IPS-18c (cell line): ENCODE results near the gene ATP2C2.
"Not testable (repeated sequence)": the region's sequence is repeated elsewhere in the genome, so short reads cannot be mapped to it uniquely, and the experiment has no call there.

Source experiments
- H3K4me3 ChIP-seq: 2 replicates; pipeline ENCODE4 v1.7.0; 2013; ENCODE audit warnings: low read depth, mild to moderate bottlenecking, low read length, moderate library complexity; ENCODE audit not compliant: insufficient read depth
- H3K9me3 ChIP-seq: one replicate; pipeline ENCODE4 v1.6.1; 2013; ENCODE audit warnings: mild to moderate bottlenecking, low read length, moderate library complexity; ENCODE audit not compliant: control insufficient read depth, insufficient read depth

ATP2C2 gene

DNA sequence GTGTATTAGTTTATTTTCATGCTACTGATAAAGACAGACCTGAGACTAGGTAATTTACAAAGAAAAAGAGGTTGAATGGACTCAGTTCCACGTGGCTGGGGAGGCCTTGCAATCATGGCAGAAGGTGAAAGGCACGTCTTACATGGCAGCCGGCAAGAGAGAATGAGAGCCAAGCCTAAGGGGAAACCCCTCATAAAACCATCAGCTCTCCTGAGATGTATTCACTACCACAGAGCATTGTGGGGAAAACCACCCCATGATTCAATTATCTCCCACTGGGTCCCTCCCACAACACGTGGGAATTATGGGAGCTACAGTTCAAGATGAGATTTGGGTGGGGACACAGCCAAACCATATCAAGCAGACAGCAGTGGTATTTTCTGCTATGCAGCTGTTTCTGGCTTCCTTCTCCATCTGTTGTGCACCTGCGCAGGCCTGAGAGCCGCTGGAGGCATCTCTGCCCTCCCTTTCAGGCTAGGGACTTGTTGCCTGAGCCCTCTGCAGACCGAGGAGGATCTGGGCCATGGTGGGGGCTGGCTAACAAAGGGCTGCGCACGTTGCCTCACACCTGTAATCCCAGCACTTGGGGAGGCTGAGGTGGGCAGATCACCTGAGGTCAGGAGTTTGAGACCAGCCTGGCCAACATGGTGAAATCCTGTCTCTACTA, 82.8 kb downstream of the ATP2C2 start:
- not testable (repeated sequence) for H3K9me3 ChIP-seq, H3K4me3 ChIP-seq

- no peaks in the 10 kb centered on the region for H3K9me3 ChIP-seq
- H3K4me3 ChIP-seq = no peak overlapping the region
These were observed 83.4 kb downstream of the ATP2C2 start for GRCh38 chr16:84451781-84452180.

GRCh38 chr16:84453061-84453752, 84.9 kb downstream of the ATP2C2 start:
- Histone ChIP-seq H3K9me3 (no peaks in the 10 kb centered on the region), H3K4me3 (no peak overlapping the region)

GRCh38 chr16:84454611-84455010, 86.3 kb downstream of the ATP2C2 start:
- Histone ChIP-seq H3K4me3 (no peak overlapping the region), H3K9me3 (no peaks in the 10 kb centered on the region)

- no peak overlapping the region for H3K4me3 ChIP-seq
- no peaks in the 10 kb centered on the region for H3K9me3 ChIP-seq
These were observed 86.7 kb downstream of the ATP2C2 start for GRCh38 chr16:84455031-84455430.

- H3K4me3 ChIP-seq = no peak overlapping the region
- H3K9me3 ChIP-seq = no peaks in the 10 kb centered on the region
These were observed 90.5 kb downstream of the ATP2C2 start for GRCh38 chr16:84458606-84459532.

DNA sequence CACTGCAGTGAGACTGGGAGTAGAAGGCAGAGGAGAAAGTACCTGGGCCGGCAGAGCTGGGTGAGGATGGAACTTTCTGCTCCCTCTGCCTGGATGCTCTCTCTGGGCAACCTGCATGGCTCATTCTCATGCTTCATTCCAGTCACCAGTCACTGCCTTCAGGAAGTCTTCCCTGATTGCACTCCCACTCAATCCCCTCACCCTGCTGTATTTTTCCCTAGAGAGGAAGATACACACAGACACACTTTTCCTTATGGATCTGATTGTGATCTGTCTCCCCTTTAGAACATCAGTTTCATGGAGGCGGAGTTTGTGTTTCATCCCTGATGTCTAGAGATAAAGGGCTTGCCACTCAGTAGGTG, 91.2 kb downstream of the ATP2C2 start:
- Histone ChIP-seq H3K9me3 (no peaks in the 10 kb centered on the region), H3K4me3 (no peak overlapping the region)

DNA sequence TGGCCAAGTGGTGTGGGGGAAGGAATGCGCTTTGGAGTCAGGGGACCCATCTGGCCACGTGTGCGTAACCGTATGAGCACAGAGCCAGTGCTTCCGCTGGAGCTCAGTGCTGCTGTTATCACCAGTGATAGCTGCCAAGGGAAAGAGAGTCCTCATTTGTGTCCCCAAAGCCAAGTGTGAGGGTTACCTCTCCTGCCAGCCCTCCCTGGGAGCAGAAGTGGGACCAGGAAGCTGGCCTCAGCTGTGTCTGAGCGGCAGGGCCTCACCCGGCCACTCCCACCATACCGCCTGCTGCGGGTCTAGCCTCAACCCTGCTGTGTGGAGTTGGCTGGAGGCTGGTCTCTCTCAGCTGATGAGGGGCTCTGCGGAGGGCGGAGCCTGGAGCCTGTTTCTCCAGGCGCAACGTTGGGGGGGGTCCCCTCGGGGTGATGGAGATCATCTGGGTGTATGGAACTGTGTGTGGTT, 91.6 kb downstream of the ATP2C2 start:
- Histone ChIP-seq H3K9me3 (no peaks in the 10 kb centered on the region), H3K4me3 (no peak overlapping the region)

DNA sequence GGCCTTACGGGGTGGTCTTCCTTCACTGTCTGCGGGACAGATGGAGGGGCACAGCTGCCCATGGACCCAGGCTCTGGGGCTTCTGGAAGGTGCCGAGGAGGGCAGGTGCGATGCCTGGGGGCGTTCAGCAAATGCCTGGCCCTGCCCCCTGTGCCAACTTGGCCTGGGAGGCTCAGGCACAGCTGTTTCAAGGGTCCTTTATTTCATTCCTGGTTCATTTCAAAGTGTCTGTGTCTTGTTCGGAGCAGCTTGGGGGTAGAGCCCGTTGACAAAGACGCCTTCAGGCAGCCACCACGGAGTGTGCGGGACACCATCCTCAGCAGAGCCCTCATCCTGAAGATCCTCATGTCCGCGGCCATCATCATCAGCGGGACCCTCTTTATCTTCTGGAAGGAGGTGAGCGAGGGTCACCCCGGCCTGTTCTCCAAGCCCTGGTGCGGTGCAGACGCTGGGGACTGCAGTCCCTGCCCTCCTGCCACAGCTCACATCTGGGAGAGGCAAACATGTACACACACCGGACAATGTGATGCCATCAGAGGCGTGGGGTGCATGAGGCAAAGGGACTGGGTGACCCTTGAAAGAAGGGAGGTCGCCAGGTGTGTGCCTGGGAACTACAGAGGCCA, 92.2 kb downstream of the ATP2C2 start:
- no peaks in the 10 kb centered on the region for H3K9me3 ChIP-seq
- no peak overlapping the region for H3K4me3 ChIP-seq

DNA sequence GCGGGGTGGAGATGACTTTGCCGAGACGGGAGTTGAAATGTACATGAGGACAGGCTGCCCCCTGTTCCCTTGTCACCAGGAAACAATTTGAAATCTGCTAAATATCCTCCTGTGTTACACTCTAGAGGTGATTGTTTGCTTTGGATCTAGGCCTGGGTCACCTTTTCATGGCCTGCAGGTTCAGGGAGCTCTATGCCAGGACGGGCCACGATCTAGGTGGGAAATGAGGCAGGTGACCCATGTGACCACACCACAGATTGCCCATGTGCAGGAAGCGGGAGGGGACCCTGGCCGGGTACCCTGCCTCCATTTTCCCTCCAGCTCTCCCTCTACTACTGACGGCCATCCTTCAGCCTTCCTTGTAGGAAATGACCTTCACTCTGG, 92.7 kb downstream of the ATP2C2 start:
- Histone ChIP-seq H3K4me3 (no peak overlapping the region), H3K9me3 (no peaks in the 10 kb centered on the region)

GRCh38 chr16:84461413-84462295, 93.3 kb downstream of the ATP2C2 start:
- Histone ChIP-seq H3K9me3 (no peaks in the 10 kb centered on the region), H3K4me3 (no peak overlapping the region)

GRCh38 chr16:84462296-84463210, 94.2 kb downstream of the ATP2C2 start:
- no peaks in the 10 kb centered on the region for H3K9me3 ChIP-seq
- H3K4me3 ChIP-seq = no peak overlapping the region

DNA sequence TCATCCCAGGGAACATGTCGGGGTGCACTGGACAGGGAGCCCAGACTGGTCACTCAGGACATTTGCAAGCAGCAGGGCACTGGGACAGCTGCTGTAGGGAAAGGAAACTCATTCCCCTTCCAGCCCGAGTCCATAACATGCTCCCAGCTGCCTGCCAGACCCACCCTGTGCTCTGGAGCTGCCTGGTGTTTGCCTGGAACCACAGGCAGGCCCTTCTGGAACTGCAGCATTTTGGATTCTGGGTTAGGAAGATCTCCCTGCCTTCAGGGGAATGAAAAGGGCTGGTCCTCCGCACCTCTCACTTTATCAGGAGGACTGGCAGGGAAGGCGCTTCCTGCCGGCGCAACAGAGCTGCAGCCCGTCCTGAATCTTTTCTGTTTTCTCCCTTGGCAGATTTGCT, 94.9 kb downstream of the ATP2C2 start:
- Histone ChIP-seq H3K9me3 (no peaks in the 10 kb centered on the region), H3K4me3 (no peak overlapping the region)

GRCh38 chr16:84464116-84464515, 95.8 kb downstream of the ATP2C2 start:
- Histone ChIP-seq H3K4me3 (no peak overlapping the region), H3K9me3 (no peaks in the 10 kb centered on the region)

GRCh38 chr16:84465154-84465553, 96.8 kb downstream of the ATP2C2 start:
- Histone ChIP-seq H3K4me3 (no peak overlapping the region), H3K9me3 (no peaks in the 10 kb centered on the region)

DNA sequence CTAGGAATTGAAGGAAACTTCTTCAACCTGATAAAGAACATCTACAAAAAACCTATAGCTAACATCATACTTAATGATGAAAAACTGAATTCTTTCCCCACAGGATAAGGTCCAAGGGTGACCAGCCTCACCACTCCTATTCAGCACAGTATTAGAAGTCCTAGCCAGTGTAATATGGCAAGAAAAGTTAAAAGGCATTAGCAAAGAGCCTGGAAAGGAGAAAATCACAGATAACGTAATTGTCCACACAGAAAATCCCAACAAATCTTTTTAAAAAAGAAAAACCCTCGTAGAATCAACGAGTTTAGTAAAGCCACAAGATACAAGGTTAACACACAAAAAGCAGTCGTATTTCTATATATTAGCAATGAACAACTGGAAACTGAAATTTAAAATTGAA, 98.4 kb downstream of the ATP2C2 start:
- Histone ChIP-seq H3K4me3 (no peak overlapping the region), H3K9me3 (no peaks in the 10 kb centered on the region)
